Cardiac fibroblast (primary cell): ENCODE measurements around the gene NT5DC3.
A peak's percentile ranks its signal among the peaks of the same experiment; 100 is the strongest.

Source experiments
- DNase-seq, 2 donors: peaks; one replicate each; pipeline versions ENCODE4 v3.0.0 to v3.0.0-alpha.2; 2010; ENCODE audit warnings: low read depth in 2 of 2
- H3K4me3 ChIP-seq, 2 donors: replicated peaks in 1 of 2; 1 replicate in 1 of 2; 2 replicates in 1 of 2; pipeline ENCODE4 v1.5.1; 2011; ENCODE audit warnings: low read depth in 2 of 2, low read length in 2 of 2, mild to moderate bottlenecking in 2 of 2, moderate library complexity in 1 of 2
- TF ChIP-seq, protein P1 (sequence below): IDR thresholded peaks from one replicate; pipeline ENCODE4 v1.5.1; 2011; ENCODE audit warnings: low read depth, mild to moderate bottlenecking, low read length, inconsistent platforms

NT5DC3 gene

DNA sequence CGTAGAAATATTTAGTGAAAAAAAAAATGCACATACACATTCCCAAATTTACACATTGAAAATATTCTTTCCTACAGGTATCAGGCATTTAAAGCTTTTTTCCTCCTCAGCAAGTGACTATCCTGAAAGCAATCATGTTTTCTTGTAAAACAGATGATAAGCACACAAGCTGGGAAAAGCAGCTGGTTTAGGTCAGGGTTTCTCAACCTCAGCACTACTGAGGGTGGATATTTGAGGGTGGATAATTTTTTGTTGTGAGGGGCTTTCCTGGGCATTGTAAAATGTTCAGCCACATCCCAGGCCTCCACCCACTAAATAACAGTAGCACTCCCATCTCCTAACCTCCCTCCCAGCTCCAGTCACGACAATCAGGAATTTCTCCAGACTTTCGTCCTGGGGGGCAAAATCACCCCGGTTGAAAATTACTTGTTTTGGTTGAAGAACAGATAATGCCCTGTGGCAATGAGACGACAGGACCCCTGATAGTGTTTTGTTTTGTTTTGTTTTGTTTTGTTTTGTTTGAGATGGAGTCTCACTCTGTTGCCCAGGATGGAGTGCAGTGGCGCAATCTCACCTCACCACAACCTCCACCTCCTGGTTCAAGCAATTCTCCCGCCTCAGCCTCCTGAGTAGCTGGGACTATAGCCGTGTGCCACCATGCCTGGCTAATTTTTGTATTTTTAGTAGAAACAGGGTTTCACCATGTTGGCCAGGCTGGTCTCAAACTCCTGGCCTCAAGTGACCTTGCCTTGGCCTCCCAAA, 15.0 kb upstream of the NT5DC3 start:
- DNase-seq = peak; percentile 22 to 52
- TF ChIP-seq, protein P1, sequence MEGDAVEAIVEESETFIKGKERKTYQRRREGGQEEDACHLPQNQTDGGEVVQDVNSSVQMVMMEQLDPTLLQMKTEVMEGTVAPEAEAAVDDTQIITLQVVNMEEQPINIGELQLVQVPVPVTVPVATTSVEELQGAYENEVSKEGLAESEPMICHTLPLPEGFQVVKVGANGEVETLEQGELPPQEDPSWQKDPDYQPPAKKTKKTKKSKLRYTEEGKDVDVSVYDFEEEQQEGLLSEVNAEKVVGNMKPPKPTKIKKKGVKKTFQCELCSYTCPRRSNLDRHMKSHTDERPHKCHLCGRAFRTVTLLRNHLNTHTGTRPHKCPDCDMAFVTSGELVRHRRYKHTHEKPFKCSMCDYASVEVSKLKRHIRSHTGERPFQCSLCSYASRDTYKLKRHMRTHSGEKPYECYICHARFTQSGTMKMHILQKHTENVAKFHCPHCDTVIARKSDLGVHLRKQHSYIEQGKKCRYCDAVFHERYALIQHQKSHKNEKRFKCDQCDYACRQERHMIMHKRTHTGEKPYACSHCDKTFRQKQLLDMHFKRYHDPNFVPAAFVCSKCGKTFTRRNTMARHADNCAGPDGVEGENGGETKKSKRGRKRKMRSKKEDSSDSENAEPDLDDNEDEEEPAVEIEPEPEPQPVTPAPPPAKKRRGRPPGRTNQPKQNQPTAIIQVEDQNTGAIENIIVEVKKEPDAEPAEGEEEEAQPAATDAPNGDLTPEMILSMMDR = no peak
- no peak overlapping the region for H3K4me3 ChIP-seq

DNA sequence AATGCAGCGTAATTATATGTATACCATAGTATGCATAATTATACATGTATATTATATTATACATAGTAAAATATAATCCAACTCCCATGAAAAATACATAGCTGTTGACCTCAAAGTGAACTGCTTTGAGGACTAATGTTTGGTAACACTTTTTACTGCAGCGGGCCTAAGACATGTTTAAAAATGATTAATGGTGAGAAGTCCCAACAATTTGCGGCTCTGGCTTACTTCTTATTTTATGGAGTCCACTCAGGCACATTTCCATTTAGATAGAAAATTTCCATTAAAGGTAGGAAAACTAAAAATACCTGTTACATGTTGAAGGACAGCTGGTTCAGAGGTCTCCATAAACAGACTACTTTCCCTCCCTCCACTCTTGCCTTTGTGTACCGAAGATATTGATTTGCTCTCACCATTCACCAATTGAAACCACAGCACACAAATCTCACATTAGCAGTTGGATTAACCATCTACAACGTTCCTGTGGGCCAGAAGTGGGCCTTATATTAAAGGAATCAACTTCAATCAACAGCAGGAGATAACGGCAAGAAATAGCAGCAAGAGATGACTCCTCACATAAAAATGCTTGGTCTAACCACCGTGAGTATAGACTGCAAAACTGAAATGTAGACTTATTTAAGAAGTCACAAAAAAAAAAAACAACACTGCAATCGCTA, 14.1 kb upstream of the NT5DC3 start:
- DNase-seq = peak; percentile 38 to 73
- TF ChIP-seq, protein P1 = no peak

DNA sequence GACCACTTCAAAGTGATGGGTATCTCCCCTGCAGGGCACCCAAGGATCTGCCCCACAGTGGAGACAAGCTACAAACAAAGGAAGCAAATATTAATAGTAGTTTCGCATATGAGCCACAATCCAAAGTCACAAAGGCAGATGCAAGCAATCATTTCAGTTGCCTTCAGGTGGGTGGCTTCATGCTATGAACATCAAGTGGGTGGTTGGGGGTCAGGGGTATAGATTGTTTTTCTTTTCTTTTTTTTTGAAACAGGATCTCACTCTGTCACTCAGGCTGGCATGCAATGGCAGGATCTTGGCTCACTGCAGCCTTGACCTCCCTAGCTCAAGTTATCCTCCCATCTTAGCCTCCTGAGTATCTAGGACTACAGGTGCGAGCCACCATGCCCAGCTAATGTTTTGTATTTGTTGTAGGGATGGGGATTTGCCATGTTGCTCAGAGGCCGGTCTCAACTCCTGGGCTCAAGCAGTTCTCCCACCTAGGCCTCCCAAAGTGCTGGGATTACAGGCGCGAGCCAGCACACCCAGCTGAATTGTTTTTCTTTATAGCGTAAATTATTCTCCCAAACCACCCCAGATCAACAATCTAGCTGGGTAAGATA, 13.4 kb upstream of the NT5DC3 start:
- TF ChIP-seq, protein P1 = no peak
- no peak for DNase-seq
- H3K4me3 ChIP-seq = no peak overlapping the region

More for the DNA sequence above, 14.1 kb upstream of the NT5DC3 start:
- no peak overlapping the region for H3K4me3 ChIP-seq

DNA sequence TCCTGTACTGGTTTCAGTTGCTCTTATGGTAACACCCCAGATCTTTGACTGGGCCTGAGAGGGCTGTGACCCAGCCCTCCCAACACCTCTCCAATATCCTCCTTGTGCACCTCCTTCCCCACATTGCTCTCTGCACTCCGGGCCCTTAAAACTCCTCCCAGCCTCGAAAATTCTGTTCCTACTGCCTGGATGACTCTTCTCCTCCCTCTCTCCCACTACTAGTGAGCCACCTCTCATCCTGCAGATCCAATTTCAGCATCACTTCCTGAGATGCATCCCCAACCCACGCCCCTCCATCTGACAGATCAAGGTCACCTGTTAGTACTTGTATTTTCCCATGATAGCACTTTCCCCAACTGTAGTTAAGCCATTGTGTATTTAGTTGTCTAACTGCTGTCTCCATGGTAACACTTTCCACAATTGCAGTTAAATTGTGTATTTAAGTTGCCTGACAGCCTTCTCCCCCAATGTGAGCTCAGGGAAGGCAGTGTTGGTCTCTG, 11.5 kb upstream of the NT5DC3 start:
- DNase-seq = peak; percentile 48 to 51
- TF ChIP-seq, protein P1 = no peak
- no peak overlapping the region for H3K4me3 ChIP-seq

DNA sequence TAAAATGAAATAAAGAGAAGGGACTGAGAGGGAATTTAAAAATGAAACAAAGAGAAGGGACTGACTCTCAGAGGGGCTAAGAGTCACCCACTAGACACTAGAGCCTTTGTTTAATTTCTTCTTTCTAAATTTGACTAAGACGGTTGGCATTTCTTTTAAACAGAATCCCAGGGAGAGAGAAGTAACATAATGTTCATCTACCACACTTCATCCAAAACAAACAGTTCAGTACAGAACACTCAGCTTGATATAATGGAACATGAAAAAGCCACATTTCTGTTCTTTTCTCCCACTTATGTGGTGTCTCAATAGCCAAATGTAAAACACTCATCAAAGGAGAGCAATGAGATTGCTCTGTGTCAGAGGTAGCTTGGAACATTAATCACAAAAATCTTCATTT, 10.1 kb upstream of the NT5DC3 start:
- DNase-seq = peak; percentile 19 to 75
- TF ChIP-seq, protein P1 = no peak
- no peak overlapping the region for H3K4me3 ChIP-seq

DNA sequence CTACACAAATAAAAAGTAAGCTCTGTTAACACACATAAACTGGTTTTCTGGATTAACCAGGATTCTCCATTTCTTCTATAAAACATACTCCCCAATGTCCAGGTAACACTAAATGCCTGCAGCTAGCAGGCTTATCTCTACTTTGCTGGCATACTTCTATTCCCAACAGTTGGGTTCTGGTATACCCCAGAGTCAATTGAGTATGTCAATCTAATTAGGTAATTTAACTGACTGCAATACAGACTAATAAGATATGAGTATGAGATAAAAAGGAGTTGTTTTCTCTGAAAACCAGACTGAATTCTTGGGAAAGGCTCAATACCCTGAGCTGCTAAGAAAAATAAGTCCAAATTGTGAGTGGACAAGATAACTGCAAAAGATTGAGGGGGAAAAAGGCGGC, 9.4 kb upstream of the NT5DC3 start:
- no peak for DNase-seq
- TF ChIP-seq, protein P1 = no peak
- H3K4me3 ChIP-seq = no peak overlapping the region
